Upper lobe of right lung (tissue), 1 donor: ENCODE results near the gene MEIS1. TPM values are rescaled to one million over a fixed set of nuclear protein-coding genes. Genes with fewer than 3 reads are reported as not detected.
A peak's percentile ranks its signal among the peaks of the same experiment; 100 is the strongest.

Experiments
- ATAC-seq: fragments of 200-7000 bp; cut with Tn5 transposase; one replicate; pipeline ENCODE4 v1.9.1; 2020; ENCODE audit warnings: mild to moderate bottlenecking, moderate library complexity
- DNase-seq: peaks from one replicate; pipeline ENCODE4 v3.0.0-alpha.2; 2020
- H3K27ac ChIP-seq: fragments of 200-600 bp; one replicate; pipeline ENCODE4 v1.8.0; 2022
- H3K27me3 ChIP-seq: fragments of 200-600 bp; one replicate; pipeline ENCODE4 v1.8.0; 2022; ENCODE audit warnings: mild to moderate bottlenecking
- H3K36me3 ChIP-seq: fragments of 200-600 bp; one replicate; pipeline ENCODE4 v1.8.0; 2022
- H3K4me1 ChIP-seq: fragments of 200-600 bp; one replicate; pipeline ENCODE4 v1.8.0; 2022
- H3K4me3 ChIP-seq: fragments of 200-600 bp; one replicate; pipeline ENCODE4 v1.8.0; 2022; ENCODE audit warnings: mild to moderate bottlenecking
- H3K9me3 ChIP-seq: fragments of 200-600 bp; one replicate; pipeline ENCODE4 v1.8.0; 2022
- CTCF ChIP-seq: fragments of 200-600 bp; IDR thresholded peaks from one replicate; pipeline ENCODE4 v1.8.0; 2022; ENCODE audit warnings: antibody characterized with exemption
- intact Hi-C: fragments of 100-400 bp; cut with DNase I; formaldehyde crosslinking; loops from one replicate; pipeline ENCODE4 v1.11.0; 2022
- total RNA-seq: library from RNA; stranded (reverse); fragmentation: NEBNext Ultra II Directional; extraction: Animal tissue kit (Norgen Biotek cat#: 25700); gene quantifications from one replicate; pipeline ENCODE4 v1.2.1, GENCODE V29; 2021
- donor health status: DM: no; HTN: yes; CAD: no; lungs with severe emphysema.

The MEIS1 gene
- total RNA-seq, 1 donor from 2014 or later: 48.0 TPM

- intact Hi-C loops: no loop called here
- TF ChIP-seq CTCF: no peak
- H3K27me3 ChIP-seq: peaks cover 22% of the 10 kb centered on the region
- no peak overlapping the region for H3K27ac ChIP-seq
- no peak for ATAC-seq
- H3K4me3 ChIP-seq: no peak overlapping the region
- DNase-seq: no peak
- H3K9me3 ChIP-seq: no peaks in the 10 kb centered on the region
- H3K4me1 ChIP-seq: no peaks in the 10 kb centered on the region
- H3K36me3 ChIP-seq: no peaks in the 10 kb centered on the region
These were observed 11.4 kb upstream of the MEIS1 start for GRCh38 chr2:66423391-66424124.

GRCh38 chr2:66426244-66427111 lies 8.4 kb upstream of the MEIS1 start:
- no peaks in the 10 kb centered on the region for H3K9me3 ChIP-seq
- no peak for DNase-seq
- no peaks in the 10 kb centered on the region for H3K4me1 ChIP-seq
- no peak for TF ChIP-seq CTCF
- no peak overlapping the region for H3K27ac ChIP-seq
- peak; percentile 12 for ATAC-seq
- intact Hi-C loops: no loop called here
- H3K4me3 ChIP-seq: peak overlapping the region; percentile 42
- peaks cover 33% of the 10 kb centered on the region for H3K27me3 ChIP-seq
- no peaks in the 10 kb centered on the region for H3K36me3 ChIP-seq

GRCh38 chr2:66427300-66427699 lies 7.6 kb upstream of the MEIS1 start:
- DNase-seq: no peak
- intact Hi-C loops: no loop called here
- H3K27me3 ChIP-seq: peaks cover 33% of the 10 kb centered on the region

GRCh38 chr2:66428986-66429612 lies 5.8 kb upstream of the MEIS1 start:
- Histone ChIP-seq H3K9me3 (no peaks in the 10 kb centered on the region), H3K27ac (no peak overlapping the region), H3K4me3 (no peak overlapping the region), H3K27me3 (peaks cover 33% of the 10 kb centered on the region), H3K36me3 (no peaks in the 10 kb centered on the region), H3K4me1 (peaks cover 4% of the 10 kb centered on the region)
- DNase-seq (no peak), ATAC-seq (peak; percentile 53)
- intact Hi-C loops: no loop called here
- peak; percentile 79 for TF ChIP-seq CTCF

More at GRCh38 chr2:66427300-66427699, 7.6 kb upstream of the MEIS1 start:
- Histone ChIP-seq H3K4me1 (no peaks in the 10 kb centered on the region), H3K27ac (no peak overlapping the region), H3K36me3 (no peaks in the 10 kb centered on the region), H3K4me3 (no peak overlapping the region), H3K9me3 (no peaks in the 10 kb centered on the region)
- no peak for ATAC-seq
- TF ChIP-seq CTCF: no peak

DNA sequence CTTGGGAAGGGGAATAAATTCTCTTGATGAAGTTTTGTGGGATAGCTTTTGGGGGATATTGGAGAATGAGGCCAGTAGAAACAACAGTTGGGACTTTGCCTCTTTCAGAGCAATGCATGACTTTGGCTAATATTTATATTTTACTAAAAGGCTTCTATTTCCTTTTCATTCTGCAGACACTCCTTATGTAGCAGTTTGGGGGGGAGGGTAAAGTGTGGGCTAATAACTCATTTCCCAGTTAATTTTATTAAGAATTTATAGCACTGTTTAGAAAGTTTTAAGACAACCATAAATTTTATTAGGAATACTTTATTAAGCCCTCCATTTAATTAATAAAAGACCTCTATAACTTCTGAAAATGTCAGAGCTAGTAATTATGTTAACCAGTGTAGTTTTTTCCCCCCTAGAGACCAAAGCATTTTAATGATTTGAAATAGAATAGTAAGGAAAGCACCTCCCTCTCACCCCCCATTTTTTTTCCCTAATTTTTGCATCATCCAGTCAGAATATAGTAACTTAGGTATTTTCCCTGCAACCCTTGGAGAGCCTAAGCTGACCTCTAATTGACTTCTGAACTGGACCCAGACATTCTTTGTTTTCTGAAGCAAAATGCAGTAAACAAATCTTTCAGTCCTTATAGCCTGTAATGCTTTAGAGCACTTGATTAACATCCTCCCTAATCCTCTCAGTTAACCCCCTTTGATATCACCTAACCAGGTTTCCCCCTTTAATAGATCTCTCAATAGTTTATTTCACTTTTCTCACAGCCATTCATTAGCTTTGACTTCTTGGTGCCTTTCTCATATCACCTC lies 5.0 kb upstream of the MEIS1 start:
- ATAC-seq (no peak), DNase-seq (no peak)
- Histone ChIP-seq H3K27ac (no peak overlapping the region), H3K36me3 (no peaks in the 10 kb centered on the region), H3K27me3 (peaks cover 33% of the 10 kb centered on the region), H3K9me3 (no peaks in the 10 kb centered on the region), H3K4me1 (peaks cover 4% of the 10 kb centered on the region), H3K4me3 (no peak overlapping the region)
- no peak for TF ChIP-seq CTCF
- intact Hi-C loops: no loop called here
